GM12873 (cell line): ENCODE results near the gene SERPINA9.

Source experiments
- TF ChIP-seq, protein P1 (sequence below): IDR thresholded peaks from 2 replicates; pipeline ENCODE4 v1.5.1; 2012; ENCODE audit warnings: low read depth, mild to moderate bottlenecking, moderate library complexity, low read length, control low read depth; ENCODE audit not compliant: insufficient read depth; ENCODE audit errors: missing control alignments

Gene SERPINA9, protein sequence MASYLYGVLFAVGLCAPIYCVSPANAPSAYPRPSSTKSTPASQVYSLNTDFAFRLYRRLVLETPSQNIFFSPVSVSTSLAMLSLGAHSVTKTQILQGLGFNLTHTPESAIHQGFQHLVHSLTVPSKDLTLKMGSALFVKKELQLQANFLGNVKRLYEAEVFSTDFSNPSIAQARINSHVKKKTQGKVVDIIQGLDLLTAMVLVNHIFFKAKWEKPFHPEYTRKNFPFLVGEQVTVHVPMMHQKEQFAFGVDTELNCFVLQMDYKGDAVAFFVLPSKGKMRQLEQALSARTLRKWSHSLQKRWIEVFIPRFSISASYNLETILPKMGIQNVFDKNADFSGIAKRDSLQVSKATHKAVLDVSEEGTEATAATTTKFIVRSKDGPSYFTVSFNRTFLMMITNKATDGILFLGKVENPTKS

DNA sequence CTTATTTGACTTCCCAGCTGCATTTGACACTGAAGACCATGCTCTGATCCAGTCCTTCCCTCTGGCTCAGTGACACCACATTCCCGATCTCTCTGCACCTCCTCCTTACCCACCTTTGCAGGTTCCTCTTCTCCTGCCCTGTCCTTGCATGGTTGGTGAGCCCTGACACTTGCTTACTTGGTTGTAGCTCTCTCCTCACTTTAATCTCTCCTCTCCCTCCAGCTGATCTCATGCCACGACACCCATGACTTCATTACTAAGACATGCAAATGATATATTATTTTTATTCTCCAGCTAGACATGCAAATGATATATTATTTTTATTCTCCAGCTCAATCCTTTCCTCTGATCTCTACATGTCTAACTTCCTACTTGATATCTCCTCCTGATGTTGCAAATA is at the start of gene SERPINA9:
Gene SERPINA9 (minus strand): TSS at position 175 of the 400 bp plus-strand sequence. CDS start 6,357 bp downstream, outside the sequence.
- TF ChIP-seq, protein P1, sequence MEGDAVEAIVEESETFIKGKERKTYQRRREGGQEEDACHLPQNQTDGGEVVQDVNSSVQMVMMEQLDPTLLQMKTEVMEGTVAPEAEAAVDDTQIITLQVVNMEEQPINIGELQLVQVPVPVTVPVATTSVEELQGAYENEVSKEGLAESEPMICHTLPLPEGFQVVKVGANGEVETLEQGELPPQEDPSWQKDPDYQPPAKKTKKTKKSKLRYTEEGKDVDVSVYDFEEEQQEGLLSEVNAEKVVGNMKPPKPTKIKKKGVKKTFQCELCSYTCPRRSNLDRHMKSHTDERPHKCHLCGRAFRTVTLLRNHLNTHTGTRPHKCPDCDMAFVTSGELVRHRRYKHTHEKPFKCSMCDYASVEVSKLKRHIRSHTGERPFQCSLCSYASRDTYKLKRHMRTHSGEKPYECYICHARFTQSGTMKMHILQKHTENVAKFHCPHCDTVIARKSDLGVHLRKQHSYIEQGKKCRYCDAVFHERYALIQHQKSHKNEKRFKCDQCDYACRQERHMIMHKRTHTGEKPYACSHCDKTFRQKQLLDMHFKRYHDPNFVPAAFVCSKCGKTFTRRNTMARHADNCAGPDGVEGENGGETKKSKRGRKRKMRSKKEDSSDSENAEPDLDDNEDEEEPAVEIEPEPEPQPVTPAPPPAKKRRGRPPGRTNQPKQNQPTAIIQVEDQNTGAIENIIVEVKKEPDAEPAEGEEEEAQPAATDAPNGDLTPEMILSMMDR, result no peak

DNA sequence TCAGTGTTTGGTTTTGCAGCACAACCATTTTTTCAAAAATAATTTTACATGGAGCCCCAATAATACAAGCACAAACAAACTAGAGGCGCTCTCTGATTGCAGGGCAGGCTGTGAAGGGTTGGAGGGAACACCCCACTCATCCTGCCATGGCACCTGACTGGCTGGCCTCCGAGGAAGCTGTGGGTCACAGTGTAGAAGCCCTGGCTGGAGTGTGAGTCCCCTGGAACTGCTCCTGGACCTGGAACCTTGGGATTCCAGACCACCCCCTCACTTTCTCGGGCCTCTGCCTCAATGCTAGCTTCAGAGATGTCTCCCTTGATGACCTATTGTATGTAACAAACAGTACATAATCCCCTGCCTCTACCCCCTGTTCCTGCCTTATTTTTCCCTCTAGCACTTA is 48.1 kb upstream of the SERPINA9 start:
- TF ChIP-seq, protein P1, result no peak

DNA sequence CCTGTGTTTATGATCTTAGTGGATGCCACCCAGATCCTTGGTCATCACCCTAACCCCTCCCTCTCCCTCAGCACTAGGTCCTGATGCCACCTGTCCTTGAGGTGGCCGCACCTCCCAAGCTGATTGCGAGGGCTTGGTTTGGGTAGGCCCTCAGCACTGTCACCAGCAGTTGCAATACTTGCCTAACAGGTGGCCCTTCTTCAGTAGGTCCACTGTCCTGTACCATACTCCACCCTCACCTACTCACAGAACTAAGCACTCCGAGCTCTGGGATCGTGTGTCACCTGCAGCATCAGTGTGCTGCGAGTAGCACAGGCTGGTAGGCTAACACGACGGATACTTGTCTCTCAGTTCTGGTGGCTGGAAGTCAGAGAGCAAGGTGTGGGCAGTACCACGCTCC is 47.3 kb upstream of the SERPINA9 start:
- TF ChIP-seq, protein P1, result no peak

DNA sequence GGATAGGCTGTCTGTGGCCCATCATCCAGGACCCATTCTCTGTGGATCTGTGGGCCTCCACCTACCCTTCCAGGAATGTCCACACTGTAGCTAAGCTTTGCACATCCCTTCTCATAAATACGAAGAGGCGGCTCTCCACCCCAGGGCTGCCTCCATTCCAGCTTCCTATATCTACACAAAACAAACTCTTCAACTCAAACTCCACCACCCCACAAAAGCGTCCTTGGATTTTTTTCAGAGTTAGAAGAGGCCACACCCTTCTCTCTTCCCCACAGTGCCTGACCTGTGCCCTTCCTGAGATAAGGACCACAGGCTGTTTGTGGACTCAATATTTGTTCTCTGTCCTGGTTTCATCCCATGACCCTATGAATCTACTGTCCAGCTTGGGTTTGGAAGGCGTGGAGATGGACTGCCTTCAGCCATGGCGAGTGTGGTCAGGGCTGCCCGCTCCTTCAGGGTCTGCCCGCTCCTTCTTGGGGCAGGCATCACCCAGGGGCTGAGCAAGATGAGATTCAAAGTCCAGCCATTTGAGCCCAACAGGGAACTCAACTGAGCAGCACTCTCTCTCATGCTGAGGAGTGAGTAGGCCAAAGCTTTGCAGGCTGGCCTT is 46.2 kb upstream of the SERPINA9 start:
- TF ChIP-seq, protein P1, result no peak

DNA sequence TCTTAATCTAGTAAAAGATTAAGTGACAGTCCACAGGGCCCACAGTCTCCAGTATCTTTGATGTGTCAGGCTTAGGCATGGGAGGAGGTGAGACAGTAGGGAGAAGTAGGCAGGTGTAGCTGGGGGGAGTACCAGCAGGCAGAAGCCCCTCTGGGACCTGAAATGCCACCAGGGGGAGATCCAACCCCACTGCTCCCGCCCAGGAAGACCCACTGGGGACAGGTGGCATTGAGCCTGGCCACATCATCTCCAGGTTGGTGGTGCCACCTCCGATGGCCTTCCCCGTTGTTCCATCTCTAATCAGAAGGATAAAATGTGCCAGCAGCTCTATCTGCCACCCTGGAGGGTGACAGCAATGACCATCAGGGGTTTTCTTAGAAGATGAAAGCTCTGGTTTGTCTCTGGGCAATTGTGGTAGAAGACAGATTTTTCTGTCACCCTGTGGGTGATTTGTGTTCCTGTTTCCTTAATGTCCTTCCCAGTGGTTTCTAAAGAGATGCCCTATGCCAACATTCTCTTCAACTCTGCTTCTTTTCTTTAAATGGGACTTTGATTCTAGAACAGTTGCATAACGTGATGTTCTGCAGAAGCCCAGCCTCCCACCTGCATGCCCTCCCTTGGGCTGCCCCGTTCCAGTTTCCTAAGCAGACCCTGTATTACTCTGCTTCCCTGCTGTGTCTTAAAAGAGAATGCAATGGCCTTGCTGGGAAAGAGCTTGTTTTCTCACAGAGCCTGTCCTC is 45.5 kb upstream of the SERPINA9 start:
- TF ChIP-seq, protein P1, result no peak

DNA sequence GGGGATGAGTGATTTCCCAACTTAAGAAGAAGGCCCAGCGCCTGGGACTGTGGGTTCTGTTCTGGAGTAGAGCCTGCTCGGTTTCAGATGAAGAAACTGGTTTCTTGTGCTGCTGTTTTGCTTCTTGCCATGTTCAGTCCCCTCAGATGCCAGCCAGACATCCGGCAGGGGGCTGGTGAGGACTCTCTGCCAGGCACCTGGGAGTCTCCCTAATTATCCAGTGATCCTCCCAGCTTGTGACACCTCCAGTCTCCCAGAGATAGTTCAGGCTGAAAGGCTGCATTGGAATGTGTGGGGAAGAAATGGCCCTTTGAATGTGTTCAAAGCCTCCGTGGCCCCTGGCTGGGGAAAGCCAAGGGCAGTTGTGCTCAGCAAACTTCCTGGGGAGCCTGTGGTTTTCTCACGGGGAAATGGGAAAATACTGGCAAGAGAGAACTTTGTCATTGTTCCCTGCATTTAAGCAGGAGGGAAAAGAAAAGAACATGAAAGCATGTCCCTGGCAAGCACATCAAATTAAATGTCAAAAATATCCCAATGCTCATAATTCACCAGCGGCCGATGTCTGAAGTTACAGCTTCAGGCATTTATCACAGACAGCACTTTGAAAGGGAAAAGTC is 41.8 kb upstream of the SERPINA9 start:
- TF ChIP-seq, protein P1, result no peak
